OCI-LY1 (cell line): ENCODE measurements around the gene RABGEF1.

ENCODE experiments used
- CTCF ChIP-seq: fragments of 200-600 bp; sonication (generic), shearing (Covaris generic); IDR thresholded peaks from 2 replicates; pipeline ENCODE4 v1.5.1; 2017; ENCODE audit warnings: mild to moderate bottlenecking, antibody characterized with exemption, low read length, moderate library complexity, mixed read lengths
- EZH2 ChIP-seq: fragments of 200-600 bp; sonication (generic), shearing (Covaris generic); IDR thresholded peaks from 2 replicates; pipeline ENCODE4 v1.8.0; 2017; ENCODE audit warnings: borderline replicate concordance, mixed run types, mild to moderate bottlenecking, antibody characterized with exemption, low read length, moderate library complexity, mixed read lengths

DNA sequence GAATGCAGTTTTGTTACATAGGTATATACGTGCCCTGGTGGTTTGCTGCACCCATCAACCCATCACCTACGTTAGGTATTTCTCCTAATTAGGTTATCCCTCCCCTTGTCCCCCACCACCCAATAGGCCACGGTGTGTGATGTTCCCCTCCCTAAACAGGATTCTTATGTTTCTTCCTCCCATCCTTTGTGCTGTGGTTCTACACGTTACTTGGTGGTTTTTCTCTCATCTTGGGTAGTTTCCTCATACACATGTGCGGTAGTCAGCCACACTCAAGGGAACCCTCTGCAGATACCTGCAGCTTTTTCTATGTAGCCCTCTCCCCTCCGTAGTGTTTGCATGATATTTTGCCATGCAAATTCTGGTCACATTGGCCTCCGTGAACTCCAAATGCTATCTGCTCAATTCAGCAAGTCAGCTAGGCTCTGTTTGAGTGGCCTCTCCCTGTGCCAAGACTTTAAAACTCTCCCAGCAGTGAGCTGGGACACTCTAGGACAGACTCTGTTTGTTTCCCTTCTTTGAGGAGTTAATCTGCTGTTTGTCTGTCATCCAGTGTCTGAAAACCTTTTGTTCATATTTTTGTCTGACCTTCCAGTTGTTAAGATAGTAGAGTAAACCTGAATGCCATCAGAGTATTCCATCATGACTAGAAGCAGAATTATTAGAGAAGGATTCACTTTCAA is 41.0 kb downstream of the RABGEF1 start:
- TF ChIP-seq CTCF: no peak
- no peak for TF ChIP-seq EZH2
